IPS-15b (cell line): ENCODE data around the gene FAM13A.

Experiments
- H3K27me3 ChIP-seq: one replicate; pipeline ENCODE4 v1.6.1; 2013; ENCODE audit warnings: low read length; ENCODE audit not compliant: control insufficient read depth, insufficient read depth
- H3K36me3 ChIP-seq: one replicate; pipeline ENCODE4 v1.6.1; 2013; ENCODE audit warnings: low read length; ENCODE audit not compliant: control insufficient read depth, insufficient read depth
- H3K4me1 ChIP-seq: one replicate; pipeline ENCODE4 v1.6.1; 2013; ENCODE audit warnings: mild to moderate bottlenecking, low read length; ENCODE audit not compliant: control insufficient read depth, insufficient read depth
- H3K4me3 ChIP-seq: one replicate; pipeline ENCODE4 v1.5.1; 2013; ENCODE audit warnings: low read depth, low read length
- H3K9ac ChIP-seq: one replicate; pipeline ENCODE4 v1.6.1; 2013; ENCODE audit warnings: low read depth, mild to moderate bottlenecking, low read length
- H3K9me3 ChIP-seq: one replicate; pipeline ENCODE4 v1.6.1; 2013; ENCODE audit warnings: mild to moderate bottlenecking, low read length; ENCODE audit not compliant: control insufficient read depth, insufficient read depth

The FAM13A gene

GRCh38 chr4:88969271-88969670 lies 87.7 kb downstream of the FAM13A start:
- no peaks in the 10 kb centered on the region for H3K4me1 ChIP-seq
- H3K4me3 ChIP-seq = no peak overlapping the region
- no peak overlapping the region for H3K9ac ChIP-seq
- no peaks in the 10 kb centered on the region for H3K9me3 ChIP-seq
- H3K27me3 ChIP-seq = no peaks in the 10 kb centered on the region
- H3K36me3 ChIP-seq = no peaks in the 10 kb centered on the region

GRCh38 chr4:88967883-88968331 lies 89.1 kb downstream of the FAM13A start:
- no peaks in the 10 kb centered on the region for H3K27me3 ChIP-seq
- H3K36me3 ChIP-seq = no peaks in the 10 kb centered on the region
- H3K4me1 ChIP-seq = peaks cover 3% of the 10 kb centered on the region
- H3K9me3 ChIP-seq = no peaks in the 10 kb centered on the region
- no peak overlapping the region for H3K9ac ChIP-seq
- H3K4me3 ChIP-seq = no peak overlapping the region

- no peak overlapping the region for H3K9ac ChIP-seq
- no peak overlapping the region for H3K4me3 ChIP-seq
- peaks cover 12% of the 10 kb centered on the region for H3K4me1 ChIP-seq
Observed at GRCh38 chr4:88965053-88965452, 91.9 kb downstream of the FAM13A start.

GRCh38 chr4:88964450-88964849 lies 92.5 kb downstream of the FAM13A start:
- H3K9ac ChIP-seq = no peak overlapping the region
- H3K27me3 ChIP-seq = no peaks in the 10 kb centered on the region
- H3K36me3 ChIP-seq = no peaks in the 10 kb centered on the region
- no peak overlapping the region for H3K4me3 ChIP-seq
- peaks cover 15% of the 10 kb centered on the region for H3K4me1 ChIP-seq
- no peaks in the 10 kb centered on the region for H3K9me3 ChIP-seq

More at GRCh38 chr4:88965053-88965452, 91.9 kb downstream of the FAM13A start:
- Histone ChIP-seq H3K36me3 (no peaks in the 10 kb centered on the region), H3K27me3 (no peaks in the 10 kb centered on the region), H3K9me3 (no peaks in the 10 kb centered on the region)

- Histone ChIP-seq H3K27me3 (no peaks in the 10 kb centered on the region), H3K36me3 (no peaks in the 10 kb centered on the region), H3K9me3 (no peaks in the 10 kb centered on the region), H3K9ac (no peak overlapping the region), H3K4me3 (no peak overlapping the region), H3K4me1 (peaks cover 15% of the 10 kb centered on the region)
Observed at GRCh38 chr4:88963817-88964216, 93.2 kb downstream of the FAM13A start.

GRCh38 chr4:88962396-88962795 lies 94.6 kb downstream of the FAM13A start:
- Histone ChIP-seq H3K36me3 (no peaks in the 10 kb centered on the region), H3K27me3 (no peaks in the 10 kb centered on the region), H3K9me3 (no peaks in the 10 kb centered on the region), H3K9ac (no peak overlapping the region), H3K4me1 (peaks cover 18% of the 10 kb centered on the region), H3K4me3 (no peak overlapping the region)

GRCh38 chr4:88960576-88960975 lies 96.4 kb downstream of the FAM13A start:
- peaks cover 18% of the 10 kb centered on the region for H3K4me1 ChIP-seq
- no peaks in the 10 kb centered on the region for H3K27me3 ChIP-seq
- no peaks in the 10 kb centered on the region for H3K36me3 ChIP-seq
- H3K4me3 ChIP-seq = no peak overlapping the region
- H3K9ac ChIP-seq = no peak overlapping the region
- no peaks in the 10 kb centered on the region for H3K9me3 ChIP-seq

- Histone ChIP-seq H3K27me3 (no peaks in the 10 kb centered on the region), H3K9me3 (no peaks in the 10 kb centered on the region), H3K4me1 (peaks cover 15% of the 10 kb centered on the region), H3K9ac (no peak overlapping the region), H3K4me3 (no peak overlapping the region), H3K36me3 (no peaks in the 10 kb centered on the region)
Observed at GRCh38 chr4:88958080-88958479, 98.9 kb downstream of the FAM13A start.

- Histone ChIP-seq H3K4me1 (peaks cover 15% of the 10 kb centered on the region), H3K27me3 (no peaks in the 10 kb centered on the region), H3K36me3 (no peaks in the 10 kb centered on the region), H3K9me3 (no peaks in the 10 kb centered on the region), H3K9ac (no peak overlapping the region), H3K4me3 (no peak overlapping the region)
Observed at GRCh38 chr4:88957570-88957969, 99.4 kb downstream of the FAM13A start.

- no peaks in the 10 kb centered on the region for H3K9me3 ChIP-seq
- H3K36me3 ChIP-seq = no peaks in the 10 kb centered on the region
- H3K4me3 ChIP-seq = no peak overlapping the region
- H3K27me3 ChIP-seq = no peaks in the 10 kb centered on the region
- H3K9ac ChIP-seq = no peak overlapping the region
- peaks cover 12% of the 10 kb centered on the region for H3K4me1 ChIP-seq
Observed at GRCh38 chr4:88955580-88956380, 101.2 kb downstream of the FAM13A start.

- H3K27me3 ChIP-seq = no peaks in the 10 kb centered on the region
- H3K4me1 ChIP-seq = peaks cover 3% of the 10 kb centered on the region
- H3K9ac ChIP-seq = no peak overlapping the region
- H3K36me3 ChIP-seq = no peaks in the 10 kb centered on the region
- H3K9me3 ChIP-seq = no peaks in the 10 kb centered on the region
- no peak overlapping the region for H3K4me3 ChIP-seq
Observed at GRCh38 chr4:88953400-88953799, 103.6 kb downstream of the FAM13A start.

GRCh38 chr4:88952081-88952480 lies 104.9 kb downstream of the FAM13A start:
- Histone ChIP-seq H3K4me3 (no peak overlapping the region), H3K36me3 (no peaks in the 10 kb centered on the region), H3K9me3 (no peaks in the 10 kb centered on the region), H3K27me3 (no peaks in the 10 kb centered on the region), H3K9ac (no peak overlapping the region), H3K4me1 (no peaks in the 10 kb centered on the region)
